WTC11 (cell line): ENCODE results near the gene ZNF500. TPM values are rescaled to one million over a fixed set of nuclear protein-coding genes. Genes with fewer than 3 reads are reported as not detected.

Source experiments
- ATAC-seq: fragments of 200-7000 bp; cut with Tn5 transposase; 2 replicates; pipeline ENCODE4 v1.10.0; 2021; ENCODE audit warnings: mild to moderate bottlenecking, moderate library complexity
- CTCF ChIA-PET: fragments of 300-600 bp; sonication (Branson Sonifier 250); formaldehyde crosslinking; loops from one replicate; lab custom pipeline; 2021; ENCODE audit warnings: antibody characterized with exemption; lab: Charles Lee
- POLR2A ChIA-PET: fragments of 350-600 bp; sonication (Branson Sonifier 250); formaldehyde crosslinking; loops from one replicate; lab custom pipeline; 2021; ENCODE audit warnings: antibody characterized with exemption; lab: Charles Lee
- DNase-seq: peaks from one replicate; pipeline ENCODE4 v3.0.0; 2021; ENCODE audit warnings: low spot score
- H3K27ac Mint-ChIP-seq: 2 replicates; pipeline ENCODE4 v1.8.0; 2021; ENCODE audit warnings: mixed read lengths
- H3K27me3 Mint-ChIP-seq: 2 replicates; pipeline ENCODE4 v1.8.0; 2021; ENCODE audit warnings: low read depth, mild to moderate bottlenecking, moderate library complexity, mixed read lengths
- H3K36me3 Mint-ChIP-seq: 2 replicates; pipeline ENCODE4 v1.8.0; 2021; ENCODE audit warnings: mixed read lengths
- H3K4me1 Mint-ChIP-seq: 2 replicates; pipeline ENCODE4 v1.8.0; 2022; ENCODE audit warnings: mixed read lengths
- H3K4me3 Mint-ChIP-seq: 2 replicates; pipeline ENCODE4 v1.8.0; 2021; ENCODE audit warnings: mild to moderate bottlenecking, moderate library complexity, mixed read lengths
- H3K9me3 Mint-ChIP-seq: 2 replicates; pipeline ENCODE4 v1.8.0; 2021; ENCODE audit warnings: mixed read lengths
- AR ChIP-seq: fragments of 250-450 bp; sonication (Bioruptor Pico); IDR thresholded peaks from 2 replicates; pipeline ENCODE4 v1.9.0; 2021; ENCODE audit warnings: mild to moderate bottlenecking
- ATF2 ChIP-seq: sonication (generic); formaldehyde crosslinking; IDR thresholded peaks from 2 replicates; pipeline ENCODE4 v1.8.1; 2022; ENCODE audit warnings: low read depth, missing genetic modification reagents, borderline replicate concordance
- NFATC4 ChIP-seq: fragments of 250-450 bp; sonication (Bioruptor Pico); IDR thresholded peaks from 2 replicates; pipeline ENCODE4 v1.9.0; 2021; ENCODE audit warnings: mild to moderate bottlenecking
- RORB ChIP-seq: fragments of 250-450 bp; sonication (Bioruptor Pico); IDR thresholded peaks from 2 replicates; pipeline ENCODE4 v1.9.0; 2021; ENCODE audit warnings: mild to moderate bottlenecking
- SMAD3 ChIP-seq: sonication (generic); formaldehyde crosslinking; IDR thresholded peaks from 2 replicates; pipeline ENCODE4 v1.8.0; 2022; ENCODE audit warnings: missing genetic modification reagents, mild to moderate bottlenecking, borderline replicate concordance
- SMAD4 ChIP-seq: sonication (generic); formaldehyde crosslinking; IDR thresholded peaks from 2 replicates; pipeline ENCODE4 v1.8.0; 2022; ENCODE audit warnings: mild to moderate bottlenecking, missing genetic modification reagents
- TEAD4 ChIP-seq: sonication (generic); formaldehyde crosslinking; IDR thresholded peaks from 2 replicates; pipeline ENCODE4 v1.8.0; 2022; ENCODE audit warnings: mild to moderate bottlenecking, missing genetic modification reagents
- ZNF532 ChIP-seq: fragments of 250-450 bp; sonication (Bioruptor Pico); IDR thresholded peaks from 2 replicates; pipeline ENCODE4 v1.9.0; 2021; ENCODE audit warnings: mild to moderate bottlenecking, borderline replicate concordance
- total RNA-seq: library from RNA; stranded (reverse); gene quantifications from 3 replicates; pipeline ENCODE4 v1.2.3, GENCODE V29; 2021
- TF ChIP-seq, protein P1 (sequence below): sonication (generic); formaldehyde crosslinking; IDR thresholded peaks from 2 replicates; pipeline ENCODE4 v1.8.0; 2023; ENCODE audit warnings: mild to moderate bottlenecking, missing genetic modification reagents
- TF ChIP-seq, protein P2 (sequence below): fragments of 200-600 bp; IDR thresholded peaks from 2 replicates; pipeline ENCODE4 v1.8.0; 2022; ENCODE audit warnings: antibody characterized with exemption

Gene ZNF500
- total RNA-seq, 1 experiment from 2014 or later: 19.9 TPM

DNA sequence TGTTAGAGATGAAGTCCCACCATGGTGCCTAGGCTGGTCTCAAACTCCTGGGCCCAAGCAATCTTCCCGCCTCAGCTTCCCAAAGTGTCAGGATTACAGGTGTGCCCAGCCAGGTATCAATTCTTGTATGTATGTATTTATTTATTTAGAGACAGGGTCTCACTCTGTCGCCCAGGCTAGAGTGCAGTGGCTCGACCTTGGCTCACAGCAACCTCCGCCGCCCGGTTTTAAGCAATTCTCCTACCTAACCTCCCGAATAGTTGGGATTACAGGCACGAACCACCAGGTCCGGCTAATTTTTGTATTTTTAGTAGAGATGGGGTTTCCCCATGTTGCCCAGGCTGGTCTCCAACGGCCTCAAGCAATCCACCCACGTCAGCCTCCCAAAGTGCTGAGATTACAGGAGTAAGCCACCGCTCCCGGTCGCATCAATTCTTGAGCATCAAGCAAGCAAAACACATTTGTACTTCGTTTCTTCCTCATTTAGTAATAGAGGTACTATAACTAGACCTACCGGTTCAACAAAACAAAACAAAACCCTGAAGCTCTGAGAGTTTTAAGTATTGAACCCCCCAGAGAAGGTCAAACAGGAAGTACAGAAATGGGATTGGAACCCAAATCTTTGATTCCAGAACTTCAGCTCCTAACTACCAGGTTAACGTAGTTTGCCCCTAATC, 1.0 kb upstream of the ZNF500 start:
- POLR2A ChIA-PET: interaction anchor here (1.4 to 3.1 kb wide), 2 partner anchors 33 to 35 kb away, joined by 7 to 16 read pairs; partner anchors contain the start of genes ANKS3, DNAAF8 and ROGDI
- no peak for ATAC-seq
- CTCF ChIA-PET: interaction anchor here (0.7 to 1.5 kb wide), 9 partner anchors 8 to 273 kb away, joined by 3 to 7 read pairs (median 3); partner anchors contain the start of genes ANKS3, DNAAF8, ROGDI and SEPTIN12

DNA sequence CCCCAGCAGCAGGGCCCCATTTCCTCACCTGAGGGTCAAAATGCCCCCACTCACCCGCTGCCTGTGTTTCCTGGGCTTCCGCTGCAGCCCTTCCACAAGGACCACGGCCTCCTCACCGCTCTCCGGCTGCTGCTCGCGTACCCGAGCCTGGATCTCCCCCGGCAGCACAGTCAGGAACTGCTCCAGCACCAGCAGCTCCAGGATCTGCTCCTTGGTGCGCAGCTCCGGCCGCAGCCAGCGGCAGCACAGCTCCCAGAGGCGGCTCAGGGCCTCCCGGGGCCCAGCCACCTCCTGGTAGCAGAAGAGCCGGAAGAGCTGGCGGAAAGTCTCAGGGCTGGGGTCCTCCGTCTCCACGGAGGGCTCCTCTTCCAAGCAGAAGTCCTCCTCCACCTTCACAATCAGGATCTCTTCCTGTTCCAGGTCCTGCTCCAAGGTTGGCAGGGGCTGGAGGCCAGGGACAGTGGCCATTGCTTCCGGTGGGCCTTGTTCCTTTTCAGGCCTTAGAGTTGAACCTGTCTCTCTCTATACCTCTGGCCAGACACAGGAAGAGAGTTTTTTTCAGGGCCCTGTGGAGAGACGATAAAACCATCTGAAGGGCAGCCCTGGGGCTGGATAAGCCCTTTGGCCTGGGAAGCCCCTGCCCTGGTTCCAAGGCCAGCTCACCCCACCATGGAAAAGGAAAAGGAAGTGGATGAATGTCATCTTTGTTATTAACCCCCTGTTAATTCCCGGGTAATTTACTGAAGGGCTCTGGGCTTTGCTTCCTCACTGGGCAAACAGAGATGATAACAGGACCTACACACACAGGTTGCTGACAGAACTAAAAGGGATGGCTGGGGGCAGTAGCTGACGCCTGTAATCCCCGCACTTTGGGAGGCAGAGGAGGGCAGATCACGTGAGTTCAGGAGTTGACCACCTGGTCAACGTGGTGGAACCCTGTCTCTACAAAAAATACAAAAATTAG, 1.2 kb downstream of the ZNF500 start:
- POLR2A ChIA-PET: interaction anchor here (3.1 kb wide), 1 partner anchor 37 kb away, joined by 16 read pairs; the partner anchor contains the start of gene ROGDI

More for the DNA sequence above, 1.0 kb upstream of the ZNF500 start:
- Mint-ChIP-seq H3K4me3 (peak overlapping the region; percentile 86), H3K27ac (peak overlapping the region; percentile 99), H3K36me3 (peaks cover under 1% of the 10 kb centered on the region; the same call in 1 of the 2 replicates), H3K27me3 (no peaks in the 10 kb centered on the region), H3K4me1 (peaks cover 17% of the 10 kb centered on the region), H3K9me3 (no peaks in the 10 kb centered on the region)
- no peak for TF ChIP-seq SMAD4
- DNase-seq: no peak

GRCh38 chr16:4763791-4764190, 3.2 kb downstream of the ZNF500 start:
- Mint-ChIP-seq H3K36me3 (peaks cover 28% of the 10 kb centered on the region), H3K4me1 (peaks cover 12% of the 10 kb centered on the region), H3K27me3 (no peaks in the 10 kb centered on the region), H3K27ac (no peak overlapping the region), H3K4me3 (no peak overlapping the region), H3K9me3 (no peaks in the 10 kb centered on the region)
- POLR2A ChIA-PET: interaction anchor here (0.7 kb wide), 1 partner anchor 221 kb away, joined by 3 read pairs; no protein-coding TSS in a partner anchor
- TF ChIP-seq, protein P1, sequence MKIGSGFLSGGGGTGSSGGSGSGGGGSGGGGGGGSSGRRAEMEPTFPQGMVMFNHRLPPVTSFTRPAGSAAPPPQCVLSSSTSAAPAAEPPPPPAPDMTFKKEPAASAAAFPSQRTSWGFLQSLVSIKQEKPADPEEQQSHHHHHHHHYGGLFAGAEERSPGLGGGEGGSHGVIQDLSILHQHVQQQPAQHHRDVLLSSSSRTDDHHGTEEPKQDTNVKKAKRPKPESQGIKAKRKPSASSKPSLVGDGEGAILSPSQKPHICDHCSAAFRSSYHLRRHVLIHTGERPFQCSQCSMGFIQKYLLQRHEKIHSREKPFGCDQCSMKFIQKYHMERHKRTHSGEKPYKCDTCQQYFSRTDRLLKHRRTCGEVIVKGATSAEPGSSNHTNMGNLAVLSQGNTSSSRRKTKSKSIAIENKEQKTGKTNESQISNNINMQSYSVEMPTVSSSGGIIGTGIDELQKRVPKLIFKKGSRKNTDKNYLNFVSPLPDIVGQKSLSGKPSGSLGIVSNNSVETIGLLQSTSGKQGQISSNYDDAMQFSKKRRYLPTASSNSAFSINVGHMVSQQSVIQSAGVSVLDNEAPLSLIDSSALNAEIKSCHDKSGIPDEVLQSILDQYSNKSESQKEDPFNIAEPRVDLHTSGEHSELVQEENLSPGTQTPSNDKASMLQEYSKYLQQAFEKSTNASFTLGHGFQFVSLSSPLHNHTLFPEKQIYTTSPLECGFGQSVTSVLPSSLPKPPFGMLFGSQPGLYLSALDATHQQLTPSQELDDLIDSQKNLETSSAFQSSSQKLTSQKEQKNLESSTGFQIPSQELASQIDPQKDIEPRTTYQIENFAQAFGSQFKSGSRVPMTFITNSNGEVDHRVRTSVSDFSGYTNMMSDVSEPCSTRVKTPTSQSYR (CRISPR knock-in tag): no peak
- no peak for TF ChIP-seq SMAD3 (CRISPR knock-in tag)
- no peak for TF ChIP-seq NFATC4 (CRISPR knock-in tag)
- TF ChIP-seq, protein P2, sequence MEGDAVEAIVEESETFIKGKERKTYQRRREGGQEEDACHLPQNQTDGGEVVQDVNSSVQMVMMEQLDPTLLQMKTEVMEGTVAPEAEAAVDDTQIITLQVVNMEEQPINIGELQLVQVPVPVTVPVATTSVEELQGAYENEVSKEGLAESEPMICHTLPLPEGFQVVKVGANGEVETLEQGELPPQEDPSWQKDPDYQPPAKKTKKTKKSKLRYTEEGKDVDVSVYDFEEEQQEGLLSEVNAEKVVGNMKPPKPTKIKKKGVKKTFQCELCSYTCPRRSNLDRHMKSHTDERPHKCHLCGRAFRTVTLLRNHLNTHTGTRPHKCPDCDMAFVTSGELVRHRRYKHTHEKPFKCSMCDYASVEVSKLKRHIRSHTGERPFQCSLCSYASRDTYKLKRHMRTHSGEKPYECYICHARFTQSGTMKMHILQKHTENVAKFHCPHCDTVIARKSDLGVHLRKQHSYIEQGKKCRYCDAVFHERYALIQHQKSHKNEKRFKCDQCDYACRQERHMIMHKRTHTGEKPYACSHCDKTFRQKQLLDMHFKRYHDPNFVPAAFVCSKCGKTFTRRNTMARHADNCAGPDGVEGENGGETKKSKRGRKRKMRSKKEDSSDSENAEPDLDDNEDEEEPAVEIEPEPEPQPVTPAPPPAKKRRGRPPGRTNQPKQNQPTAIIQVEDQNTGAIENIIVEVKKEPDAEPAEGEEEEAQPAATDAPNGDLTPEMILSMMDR: no peak
- DNase-seq (no peak), ATAC-seq (no peak)
- CTCF ChIA-PET: no interaction called here

More for the DNA sequence above, 1.2 kb downstream of the ZNF500 start:
- no peak for DNase-seq
- no peak for TF ChIP-seq ATF2
- ATAC-seq: no peak
- Mint-ChIP-seq H3K36me3 (peaks cover 12% of the 10 kb centered on the region), H3K4me3 (peak overlapping the region; percentile 80), H3K4me1 (peaks cover 17% of the 10 kb centered on the region), H3K27me3 (no peaks in the 10 kb centered on the region), H3K9me3 (no peaks in the 10 kb centered on the region), H3K27ac (no peak overlapping the region)
- CTCF ChIA-PET: no interaction called here

GRCh38 chr16:4762205-4762604, 4.8 kb downstream of the ZNF500 start:
- ATAC-seq: no peak
- Mint-ChIP-seq H3K27me3 (no peaks in the 10 kb centered on the region), H3K4me3 (no peak overlapping the region), H3K36me3 (peaks cover 36% of the 10 kb centered on the region), H3K4me1 (peaks cover 6% of the 10 kb centered on the region), H3K27ac (no peak overlapping the region), H3K9me3 (no peaks in the 10 kb centered on the region)
- ChIA-PET POLR2A (no interaction called here), CTCF (interaction anchor here (0.9 kb wide), 1 partner anchor 28 kb away, joined by 3 read pairs; the partner anchor contains the start of genes ANKS3 and DNAAF8)
- DNase-seq: no peak
- TF ChIP-seq NFATC4 (CRISPR knock-in tag) (no peak), SMAD3 (CRISPR knock-in tag) (no peak), ZNF532 (no peak), RORB (no peak), TEAD4 (CRISPR knock-in tag) (no peak), AR (CRISPR knock-in tag) (no peak)
